ENCODE measurements around the gene MKS1.

The MKS1 gene

DNA sequence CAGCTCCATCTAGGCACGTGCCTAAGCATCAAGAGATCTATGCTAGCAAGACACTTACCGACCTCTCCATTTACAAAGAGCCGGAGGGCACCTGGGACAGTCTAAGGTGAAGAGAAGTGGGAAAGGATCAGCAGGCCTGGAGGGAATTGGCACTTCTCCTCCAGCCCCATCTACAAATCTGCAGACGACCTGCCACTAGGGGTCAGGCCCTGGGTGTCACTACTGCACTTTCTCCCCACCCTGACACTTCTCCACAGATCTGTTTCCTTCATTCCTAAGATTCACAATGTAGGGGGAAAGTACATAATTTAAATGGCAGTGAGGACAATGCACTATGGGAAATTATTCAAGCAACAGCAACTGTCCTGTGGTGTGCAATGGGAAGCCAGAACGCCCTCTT, 8.1 kb downstream of the MKS1 start:
- peak; percentile 47 for DNase-seq

DNA sequence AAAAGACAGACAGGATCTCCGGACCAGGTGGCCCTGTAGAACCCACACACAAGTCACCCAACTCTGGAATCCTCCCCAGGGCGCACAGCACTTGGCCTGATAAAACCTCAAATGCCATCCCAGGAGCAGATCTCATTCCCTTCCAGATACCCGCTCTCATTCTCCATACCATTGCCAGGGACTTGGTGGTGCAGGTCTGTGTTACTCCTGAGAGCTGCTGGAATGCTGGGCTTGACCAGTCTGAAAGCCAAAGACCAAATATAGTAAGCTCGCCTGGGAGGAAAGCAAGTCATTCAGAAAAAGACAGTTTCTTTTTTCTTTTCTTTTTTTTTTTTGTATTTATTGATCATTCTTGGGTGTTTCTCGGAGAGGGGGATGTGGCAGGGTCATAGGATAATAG, 10.7 kb downstream of the MKS1 start:
- in situ Hi-C loops (cut with MboI; ENCODE audit: low pct_unique_long_range_greater_than_20kb, low sequenced_read_pairs): no loop called here
- DNase-seq: no peak

More for the DNA sequence above, 8.1 kb downstream of the MKS1 start:
- in situ Hi-C loops (cut with MboI; ENCODE audit: low pct_unique_long_range_greater_than_20kb, low sequenced_read_pairs): no loop called here

DNA sequence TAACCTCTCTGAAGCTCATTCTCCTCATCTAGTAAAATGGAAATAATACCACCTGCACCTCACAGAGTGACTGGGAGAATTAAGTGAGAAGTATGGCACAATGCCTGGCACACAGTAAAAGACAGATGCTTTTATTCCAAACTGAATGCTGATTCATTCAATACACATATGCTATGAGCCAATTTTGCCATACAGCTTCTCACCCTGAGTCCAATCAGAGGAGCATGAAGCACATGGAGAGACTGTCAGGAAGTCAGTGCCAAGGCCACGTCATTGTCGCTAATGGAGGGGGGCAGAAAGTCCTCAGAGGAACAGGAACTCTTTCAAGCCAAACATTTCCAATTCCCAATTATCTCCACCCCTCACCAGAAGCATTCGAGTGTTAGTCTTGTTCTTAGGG, 11.6 kb downstream of the MKS1 start:
- in situ Hi-C loops (cut with MboI; ENCODE audit: low pct_unique_long_range_greater_than_20kb, low sequenced_read_pairs): no loop called here
- no peak for DNase-seq

DNA sequence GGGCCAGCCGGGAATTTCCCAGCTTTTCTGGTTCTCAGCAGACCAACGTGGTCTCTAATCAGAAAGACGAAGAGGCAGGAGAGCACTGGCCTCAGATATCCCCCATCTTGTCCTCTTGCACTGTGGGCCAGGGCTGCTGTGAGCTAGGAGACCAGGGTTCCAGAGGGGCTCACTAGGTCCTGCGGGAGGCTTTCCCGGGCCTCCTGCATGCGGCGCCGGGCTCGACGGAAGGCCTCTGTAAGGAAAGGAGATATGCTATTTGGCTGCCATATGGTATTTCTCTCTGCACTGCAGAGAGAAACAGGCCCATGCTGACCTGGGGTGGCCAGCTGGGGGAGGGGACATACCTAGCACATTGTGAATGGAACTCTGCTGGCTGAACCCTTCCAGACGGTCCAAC, 13.1 kb downstream of the MKS1 start:
- in situ Hi-C loops (cut with MboI; ENCODE audit: low pct_unique_long_range_greater_than_20kb, low sequenced_read_pairs): no loop called here

DNA sequence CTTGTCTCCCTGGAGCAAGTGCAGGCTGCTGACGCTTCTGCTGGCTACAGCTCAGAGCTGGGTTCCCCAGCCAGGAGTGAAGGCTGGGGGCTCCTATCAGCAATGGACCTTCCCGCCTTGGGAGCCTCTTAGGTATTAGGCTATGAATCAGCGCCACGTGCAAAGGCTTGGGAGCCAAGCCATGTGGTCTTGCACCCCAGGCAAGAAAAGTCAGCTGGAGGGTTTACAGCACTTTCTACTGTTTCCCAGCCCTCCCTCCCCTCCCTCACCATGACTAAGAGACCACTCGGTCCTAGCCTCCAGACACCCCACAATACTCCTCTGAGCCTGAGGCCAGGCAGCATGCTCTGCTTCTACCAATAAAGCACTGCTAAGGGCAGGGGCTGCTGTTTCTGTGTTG, 14.3 kb downstream of the MKS1 start:
- in situ Hi-C loops (cut with MboI; ENCODE audit: low pct_unique_long_range_greater_than_20kb, low sequenced_read_pairs): no loop called here
- DNase-seq: no peak

More for the DNA sequence above, 13.1 kb downstream of the MKS1 start:
- no peak for DNase-seq

DNA sequence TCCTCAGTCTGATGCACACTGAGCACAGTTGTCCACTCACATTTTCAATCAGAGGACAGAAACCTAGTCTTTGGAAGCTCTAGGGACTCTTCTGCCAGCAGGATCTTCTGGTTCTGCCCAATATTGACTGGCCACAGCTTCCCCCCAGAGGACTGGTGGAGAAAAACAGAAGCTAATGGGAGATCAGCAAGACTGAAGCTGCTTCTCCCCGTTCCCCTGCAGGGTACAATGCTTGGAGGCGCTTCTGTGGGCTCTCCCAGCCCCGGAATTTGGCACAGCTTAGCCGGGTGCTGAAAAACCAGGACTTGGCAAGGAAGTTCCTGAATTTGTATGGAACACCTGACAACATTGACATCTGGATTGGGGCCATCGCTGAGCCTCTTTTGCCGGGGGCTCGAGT, 16.2 kb downstream of the MKS1 start:
- no peak for DNase-seq
- in situ Hi-C loops (cut with MboI; ENCODE audit: low pct_unique_long_range_greater_than_20kb, low sequenced_read_pairs): no loop called here

DNA sequence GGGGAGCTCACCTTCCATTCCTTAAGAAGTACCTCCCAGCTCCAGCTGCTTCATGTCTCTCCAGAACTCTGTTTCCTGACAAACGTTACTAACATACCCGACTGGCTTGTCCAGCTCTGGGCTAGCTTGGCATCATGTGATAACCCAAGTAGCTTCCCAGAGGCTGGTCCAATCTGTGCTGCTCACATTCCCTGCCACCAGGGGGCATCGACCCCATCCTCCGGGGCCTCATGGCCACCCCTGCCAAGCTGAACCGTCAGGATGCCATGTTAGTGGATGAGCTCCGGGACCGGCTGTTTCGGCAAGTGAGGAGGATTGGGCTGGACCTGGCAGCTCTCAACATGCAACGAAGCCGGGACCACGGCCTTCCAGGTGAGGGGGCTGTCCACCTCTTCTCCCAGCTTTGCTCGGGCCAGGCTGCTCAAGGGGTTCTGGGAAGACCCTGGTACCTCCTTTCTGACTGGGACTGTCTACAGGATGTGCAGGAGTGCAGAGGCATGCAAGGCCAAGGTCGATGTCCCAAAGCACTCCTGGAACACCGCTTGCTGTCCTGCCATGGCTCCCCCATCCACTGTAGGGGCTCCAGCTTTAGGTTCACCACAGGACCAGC, 18.9 kb downstream of the MKS1 start:
- peak; percentile 82 for DNase-seq

DNA sequence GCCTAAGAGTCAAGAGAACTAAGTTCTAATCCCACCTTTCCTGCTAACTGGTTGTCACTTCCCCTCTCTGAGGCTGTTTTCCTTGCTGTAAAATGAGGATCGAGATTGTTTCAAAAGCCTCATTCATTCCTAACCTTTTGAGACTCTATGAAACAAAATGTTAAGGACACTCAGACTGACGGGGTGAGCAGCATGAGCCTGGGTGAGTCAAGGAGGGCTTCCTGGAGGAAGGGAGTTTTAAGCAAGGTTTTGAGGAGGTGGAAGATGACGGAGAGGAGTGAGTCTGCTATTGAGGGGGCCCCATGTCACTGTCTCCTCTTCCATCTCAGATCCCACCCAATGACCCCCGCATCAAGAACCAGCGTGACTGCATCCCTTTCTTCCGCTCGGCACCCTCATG, 22.4 kb downstream of the MKS1 start:
- DNase-seq: no peak
- in situ Hi-C loops (cut with MboI; ENCODE audit: low pct_unique_long_range_greater_than_20kb, low sequenced_read_pairs): no loop called here

More for the DNA sequence above, 18.9 kb downstream of the MKS1 start:
- in situ Hi-C loops (cut with MboI; ENCODE audit: low pct_unique_long_range_greater_than_20kb, low sequenced_read_pairs): no loop called here

DNA sequence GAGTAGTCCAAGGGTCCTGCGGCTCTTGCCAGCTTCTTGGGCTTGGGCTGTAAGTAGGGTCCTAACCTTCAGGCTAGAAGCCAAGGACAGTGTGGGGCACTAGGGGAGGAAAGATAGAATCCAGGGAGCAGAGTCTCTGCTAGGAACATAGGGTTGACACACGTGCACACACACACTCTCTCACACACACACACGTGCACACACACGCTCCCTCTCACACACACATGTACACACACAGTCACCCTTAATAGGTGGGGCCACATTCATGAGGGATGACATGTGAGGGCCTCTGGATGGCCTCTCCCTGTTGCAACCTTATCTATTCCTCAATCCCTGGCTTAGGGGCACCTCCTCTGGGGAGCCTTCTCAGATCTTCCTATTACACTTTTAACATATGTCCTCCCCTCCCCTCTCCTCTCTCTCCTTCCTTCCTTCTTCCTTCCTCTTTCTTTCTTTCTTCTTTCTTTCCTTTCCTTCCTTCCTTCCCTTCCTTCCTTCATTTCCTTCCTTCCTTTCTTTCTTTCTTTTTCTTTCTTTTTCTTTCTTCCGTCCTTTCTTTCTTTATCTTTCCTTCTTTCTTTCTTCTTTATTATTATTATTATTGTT, 23.4 kb downstream of the MKS1 start:
- no peak for DNase-seq

DNA sequence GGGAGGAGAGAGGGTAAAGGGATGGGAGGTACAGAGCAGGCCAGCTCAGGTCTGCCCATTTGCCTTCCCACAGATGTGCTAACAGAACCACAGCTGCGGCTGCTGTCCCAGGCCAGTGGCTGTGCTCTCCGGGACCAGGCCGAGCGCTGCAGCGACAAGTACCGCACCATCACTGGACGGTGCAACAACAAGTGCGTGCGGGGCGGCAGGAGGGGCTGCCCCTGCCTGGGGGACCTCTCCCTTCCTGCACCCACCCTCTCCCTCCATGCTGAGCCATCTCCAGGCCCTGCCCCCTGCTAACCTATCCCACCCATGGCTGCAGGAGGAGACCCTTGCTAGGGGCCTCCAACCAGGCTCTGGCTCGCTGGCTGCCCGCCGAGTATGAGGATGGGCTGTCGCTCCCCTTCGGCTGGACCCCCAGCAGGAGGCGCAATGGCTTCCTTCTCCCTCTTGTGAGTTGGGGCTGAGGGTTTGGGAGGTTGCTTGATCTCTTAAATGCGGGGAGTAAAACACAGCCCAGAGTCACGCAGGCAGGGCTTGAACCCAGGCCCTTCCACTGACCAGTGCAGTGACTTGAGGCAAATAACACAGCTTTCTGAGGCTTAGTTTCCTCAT, 25.3 kb downstream of the MKS1 start:
- in situ Hi-C loops (cut with MboI; ENCODE audit: low pct_unique_long_range_greater_than_20kb, low sequenced_read_pairs): no loop called here
- no peak for DNase-seq

More for the DNA sequence above, 23.4 kb downstream of the MKS1 start:
- in situ Hi-C loops (cut with MboI; ENCODE audit: low pct_unique_long_range_greater_than_20kb, low sequenced_read_pairs): no loop called here

DNA sequence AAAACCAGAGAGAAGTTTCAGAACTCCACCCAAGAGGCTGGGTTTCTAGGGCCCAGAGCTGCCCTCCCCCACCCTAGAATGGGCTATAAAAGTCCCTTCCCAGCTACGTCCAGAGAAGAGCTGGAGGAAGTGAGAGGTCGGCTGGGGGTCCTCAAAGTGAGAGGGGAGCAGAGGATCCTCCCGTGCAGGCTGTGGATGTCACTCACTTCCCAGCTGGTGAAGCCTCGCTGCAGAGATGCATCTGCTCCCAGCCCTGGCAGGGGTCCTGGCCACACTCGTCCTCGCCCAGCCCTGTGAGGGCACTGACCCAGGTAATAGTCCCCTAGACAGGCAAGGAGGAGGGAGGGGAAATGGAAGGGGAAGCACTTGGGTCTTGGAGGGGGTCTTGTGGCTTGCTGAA, 26.4 kb downstream of the MKS1 start, which contains the start of gene EPX:
EPX (plus strand) TSS at position 115 of the 400 bp plus-strand sequence; CDS start at position 236, 121 bp downstream.
- in situ Hi-C loops (cut with MboI; ENCODE audit: low pct_unique_long_range_greater_than_20kb, low sequenced_read_pairs): no loop called here

DNA sequence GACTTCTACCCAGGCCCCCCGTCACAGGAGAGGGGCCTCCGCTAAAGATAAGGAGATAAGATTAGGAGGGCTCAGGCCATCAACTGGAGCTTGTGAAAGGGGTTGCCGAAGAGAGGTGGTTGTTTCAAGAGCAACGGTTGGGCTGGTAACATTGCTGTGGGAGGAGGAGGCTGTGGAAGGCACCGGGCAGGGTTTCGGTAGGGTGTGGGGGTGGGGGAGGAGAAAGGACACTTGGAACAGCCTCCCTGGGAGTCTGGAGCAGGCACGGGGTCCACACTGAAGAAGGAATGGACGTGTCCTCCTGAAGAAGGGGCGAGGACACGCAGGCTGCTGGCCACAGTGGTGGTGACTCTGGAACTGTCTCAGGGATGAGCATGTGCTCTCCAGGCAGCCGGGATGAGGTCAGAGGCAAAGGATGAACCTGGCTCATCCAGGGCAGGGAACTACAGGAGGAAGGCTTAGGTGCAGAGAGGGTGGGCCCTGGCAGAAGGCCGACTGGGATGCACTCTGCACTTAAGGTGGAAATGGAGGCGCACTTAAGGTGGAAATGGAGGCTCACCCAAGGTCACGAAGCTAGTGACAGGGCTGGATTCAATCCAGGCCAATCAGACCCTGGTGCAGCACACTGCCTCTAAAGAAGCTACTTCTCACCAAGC, 27.7 kb downstream of the MKS1 start:
- in situ Hi-C loops (cut with MboI; ENCODE audit: low pct_unique_long_range_greater_than_20kb, low sequenced_read_pairs): no loop called here
- no peak for DNase-seq

More for the DNA sequence above, 26.4 kb downstream of the MKS1 start, which contains the start of gene EPX:
- no peak for DNase-seq

DNA sequence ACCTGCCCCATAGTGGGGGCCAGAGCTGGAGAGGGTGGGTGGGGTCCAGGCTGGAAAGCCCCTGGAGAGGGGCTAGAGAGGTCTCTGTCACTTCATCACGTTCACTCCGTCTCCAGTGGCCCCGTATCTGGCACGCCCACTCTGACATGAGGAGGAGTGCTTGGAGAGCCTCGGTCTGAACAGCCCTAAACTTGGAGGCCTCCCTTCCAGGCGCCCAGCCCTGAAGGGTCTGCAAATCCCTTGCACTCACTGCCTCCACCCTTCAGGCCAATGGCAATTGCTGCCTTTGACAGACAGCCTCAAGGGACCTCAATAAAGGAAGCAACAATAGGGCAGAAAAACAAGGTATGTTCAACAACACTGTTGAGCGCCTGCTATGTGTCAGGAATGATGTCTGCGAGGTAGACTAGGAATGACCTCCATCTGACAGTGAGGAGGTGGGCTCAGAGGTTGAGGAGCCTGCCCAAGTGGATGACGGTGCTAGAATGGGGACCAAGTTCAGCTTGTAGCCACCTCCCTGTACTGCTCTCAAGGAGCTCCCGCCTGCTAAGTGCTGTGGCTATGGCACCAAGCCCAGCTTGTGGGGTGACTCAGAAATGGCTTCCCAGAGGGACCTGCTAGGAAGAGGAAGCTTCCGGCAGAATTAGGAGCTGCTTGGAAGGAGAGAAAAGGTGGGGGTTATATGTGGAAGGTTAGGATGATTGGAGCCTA, 29.5 kb downstream of the MKS1 start:
- in situ Hi-C loops (cut with MboI; ENCODE audit: low pct_unique_long_range_greater_than_20kb, low sequenced_read_pairs): no loop called here
- DNase-seq: peak; percentile 37

DNA sequence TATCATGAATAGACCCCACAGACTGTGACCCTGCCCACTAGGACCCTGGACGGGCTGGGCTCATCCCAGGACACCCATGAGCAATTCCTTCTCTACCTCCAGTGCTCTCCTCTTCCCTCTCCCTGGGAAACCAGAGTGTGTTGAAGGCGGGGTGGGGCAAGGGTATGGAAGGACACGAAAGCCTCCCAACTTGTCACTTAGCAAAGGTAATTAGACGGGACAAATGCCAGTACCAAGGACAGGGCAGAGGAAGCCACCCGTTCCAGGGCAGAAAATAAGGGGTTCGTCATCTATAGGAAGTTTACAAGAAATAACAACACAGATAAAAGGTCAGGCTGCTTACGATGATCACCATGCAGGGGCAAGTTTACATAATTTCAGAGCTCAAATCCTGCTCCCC, 31.4 kb downstream of the MKS1 start:
- DNase-seq: no peak
- in situ Hi-C loops (cut with MboI; ENCODE audit: low pct_unique_long_range_greater_than_20kb, low sequenced_read_pairs): no loop called here

DNA sequence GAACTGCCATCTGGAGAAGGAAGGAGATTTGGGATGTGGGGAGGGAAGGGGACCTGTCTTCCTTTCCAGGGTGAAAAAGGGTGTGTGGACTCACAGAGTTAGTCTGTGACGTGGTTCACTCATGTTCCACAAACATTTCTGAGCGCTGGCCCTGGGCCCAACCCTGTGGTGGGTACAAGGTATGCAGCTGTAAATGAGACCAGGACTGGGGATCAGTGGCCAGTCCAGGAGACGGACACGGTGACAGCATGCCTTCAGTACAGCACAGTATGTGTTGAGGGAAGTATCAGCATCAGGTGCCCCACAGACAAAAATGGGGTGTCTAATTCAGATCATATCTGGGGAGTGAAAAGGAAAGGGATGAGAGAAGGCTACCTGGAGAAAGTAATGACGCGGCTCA, 32.0 kb downstream of the MKS1 start:
- DNase-seq: no peak
- in situ Hi-C loops (cut with MboI; ENCODE audit: low pct_unique_long_range_greater_than_20kb, low sequenced_read_pairs): no loop called here

DNA sequence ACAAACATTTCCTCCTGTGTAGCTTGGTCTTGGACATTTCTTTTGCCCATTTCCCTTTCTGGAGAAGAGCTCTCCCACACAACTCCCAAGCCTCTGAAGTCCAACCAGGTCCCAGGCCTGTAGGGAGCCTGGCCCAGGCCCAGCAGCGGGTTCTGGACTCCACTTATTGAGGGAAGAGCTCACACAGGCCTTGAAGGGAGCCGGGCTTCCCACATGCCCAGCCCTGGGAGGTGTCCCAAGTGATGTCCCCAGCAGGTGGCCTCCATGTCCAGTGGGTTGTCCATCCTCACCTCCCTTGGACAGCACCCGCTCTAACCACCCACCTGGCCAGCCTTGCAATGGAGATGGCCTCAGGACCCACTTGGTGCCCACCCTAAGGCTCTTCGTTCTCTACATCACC, 32.5 kb downstream of the MKS1 start:
- in situ Hi-C loops (cut with MboI; ENCODE audit: low pct_unique_long_range_greater_than_20kb, low sequenced_read_pairs): no loop called here

DNA sequence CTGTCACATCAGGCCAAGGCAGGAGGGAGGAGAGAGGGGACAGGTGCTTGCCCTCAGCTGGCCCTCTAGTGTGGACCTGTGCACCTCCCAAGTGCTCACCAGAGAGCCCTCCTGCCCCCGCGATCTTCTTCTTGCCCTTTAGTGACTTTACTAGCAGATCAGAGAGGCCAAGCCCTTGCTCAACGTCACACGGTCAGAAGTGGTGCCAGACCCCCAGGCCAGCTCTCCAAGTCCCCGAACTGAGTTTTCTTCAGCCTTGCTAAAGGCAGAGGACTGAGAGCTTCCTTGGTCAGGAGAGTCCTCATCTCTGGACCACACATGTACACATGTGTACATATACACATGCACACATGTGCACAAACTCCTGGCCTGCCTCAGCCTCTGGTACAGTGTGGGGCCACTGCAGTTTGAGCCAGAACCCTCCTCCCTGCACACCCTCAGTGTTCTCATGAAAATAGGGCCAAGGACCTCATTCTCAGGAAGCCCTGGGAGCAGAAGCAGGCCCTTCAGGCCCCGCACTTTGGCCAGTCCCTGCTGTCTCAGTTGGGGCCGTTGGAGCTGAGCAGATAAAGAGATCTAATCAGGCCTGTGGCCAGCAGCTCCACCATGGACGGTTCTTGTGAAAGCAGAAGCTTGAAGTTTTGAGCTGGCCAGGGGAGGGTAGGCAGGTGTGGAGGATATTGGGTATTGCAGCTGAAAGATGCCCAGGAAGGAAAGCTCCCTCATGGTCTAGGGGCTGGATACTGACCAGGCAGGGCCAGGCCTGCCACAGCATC, 33.9 kb downstream of the MKS1 start:
- DNase-seq: no peak
- in situ Hi-C loops (cut with MboI; ENCODE audit: low pct_unique_long_range_greater_than_20kb, low sequenced_read_pairs): no loop called here

More for the DNA sequence above, 32.5 kb downstream of the MKS1 start:
- DNase-seq: no peak

DNA sequence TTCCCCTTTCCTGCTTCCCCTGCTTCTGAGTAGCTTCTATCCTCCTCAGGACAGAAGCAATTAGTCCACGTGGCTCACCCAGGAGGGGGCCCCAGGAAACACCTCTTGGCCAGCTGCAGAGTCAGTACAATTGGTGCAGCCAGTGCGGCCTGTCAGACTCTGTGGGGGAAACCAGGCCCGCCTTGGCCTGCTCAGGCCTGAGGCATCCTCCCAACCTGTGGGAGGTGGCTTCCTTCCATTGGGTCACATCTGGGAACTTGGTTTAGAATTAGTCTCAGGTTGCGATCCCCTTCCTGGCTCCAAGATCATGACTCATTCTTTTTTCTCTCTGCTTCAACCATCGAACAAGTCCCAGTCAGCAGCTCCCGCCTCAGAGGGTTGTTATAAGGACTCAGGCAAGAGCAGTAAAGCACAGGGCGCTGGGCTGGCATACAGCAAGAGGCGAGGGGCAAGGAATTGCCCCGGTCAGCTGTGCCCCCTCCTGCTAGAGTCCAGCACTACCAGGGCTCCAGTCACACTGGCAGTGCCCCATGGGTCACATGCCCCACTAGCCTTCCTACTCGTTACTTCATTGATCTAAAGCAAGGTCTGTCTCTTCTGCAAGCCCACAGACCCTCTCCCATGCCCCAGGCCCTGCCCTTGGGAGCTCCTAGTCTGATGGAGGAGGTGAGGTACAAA, 34.6 kb downstream of the MKS1 start:
- in situ Hi-C loops (cut with MboI; ENCODE audit: low pct_unique_long_range_greater_than_20kb, low sequenced_read_pairs): no loop called here
- DNase-seq: peak; percentile 90
